HuH-7 (cell line): ENCODE results near the gene CELF5.
"Not testable (repeated sequence)": the region's sequence is repeated elsewhere in the genome, so short reads cannot be mapped to it uniquely, and the experiment has no call there.

ENCODE experiments used
- DNase-seq: peaks from one replicate; pipeline ENCODE4 v3.0.0; 2011; ENCODE audit warnings: low spot score

CELF5 gene

GRCh38 chr19:3292958-3293529 is 68.6 kb downstream of the CELF5 start:
- DNase-seq: no peak

DNA sequence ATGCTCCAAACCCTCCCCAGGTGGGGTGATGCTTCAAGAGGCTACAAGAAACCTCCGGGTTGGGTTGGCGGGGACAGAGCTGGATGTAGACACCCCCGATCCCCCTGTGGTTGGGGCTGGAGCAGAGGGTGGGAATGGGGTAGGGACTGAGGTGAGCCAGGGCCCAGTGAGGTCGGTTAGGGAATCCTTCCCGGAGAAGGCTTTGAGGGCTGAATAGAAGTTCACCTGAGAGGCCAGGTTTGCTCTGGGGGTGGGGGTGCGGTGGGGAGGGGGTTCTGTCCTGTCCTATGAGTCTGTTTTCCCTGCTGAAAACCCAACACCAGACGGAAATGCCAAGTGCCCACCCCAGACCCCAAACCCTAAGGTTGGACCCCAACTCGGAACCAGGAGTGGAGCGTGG is 69.1 kb downstream of the CELF5 start:
- DNase-seq: no peak

DNA sequence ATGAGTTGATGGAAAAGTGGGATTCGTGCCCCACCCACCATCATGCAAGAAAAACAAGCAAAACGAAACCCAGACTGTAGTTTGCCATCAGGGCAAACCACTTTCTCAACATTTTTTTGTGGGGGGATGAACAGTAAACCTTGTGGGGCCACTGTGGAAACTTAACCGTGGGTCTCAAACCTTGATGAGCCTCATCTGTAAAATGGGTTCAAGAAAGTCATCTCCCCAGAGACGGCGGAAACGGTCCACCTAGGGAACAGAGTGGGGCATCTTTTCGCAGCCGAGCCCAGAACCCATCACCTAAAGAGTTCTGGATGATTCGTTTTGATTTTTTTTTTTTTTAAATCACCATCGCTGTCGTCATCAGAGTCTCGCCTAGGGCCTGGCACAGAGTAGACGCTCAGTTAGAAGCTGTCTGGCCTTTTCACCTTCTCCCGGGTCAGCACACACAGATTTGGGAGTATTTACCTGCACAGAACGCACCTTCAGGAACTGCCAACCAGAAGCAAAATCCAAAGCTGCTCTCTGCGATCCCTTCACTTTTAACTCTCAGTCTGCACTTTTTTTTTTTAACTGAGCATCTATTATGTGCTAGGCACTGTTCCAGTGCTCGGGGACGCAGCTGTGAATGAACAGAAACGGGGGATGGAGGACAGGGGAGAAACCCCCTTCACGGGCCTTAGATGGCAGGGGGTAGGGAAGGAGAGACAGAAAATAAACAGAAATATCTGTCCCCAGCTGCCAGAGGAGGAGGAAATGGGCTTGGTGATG is 69.8 kb downstream of the CELF5 start:
- no peak for DNase-seq

DNA sequence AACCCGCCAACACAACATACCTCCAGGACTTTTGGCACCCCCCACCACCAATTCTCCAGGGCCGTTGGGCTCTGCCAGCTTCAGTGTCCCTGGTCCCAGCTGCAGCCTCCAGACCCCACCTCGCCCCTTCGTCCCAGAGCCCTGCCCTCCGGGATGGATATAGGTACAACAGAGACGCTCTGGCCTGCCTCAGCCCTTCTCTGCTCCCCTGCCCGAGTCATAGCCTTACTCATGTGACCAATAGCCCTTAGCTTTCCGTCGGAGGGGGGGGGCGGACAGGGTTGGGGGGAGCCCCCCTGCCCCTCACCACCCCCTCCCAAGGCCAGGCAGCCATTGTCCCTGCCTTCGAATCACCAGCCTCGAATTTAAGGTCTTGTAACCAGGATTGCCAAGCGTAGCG is 71.1 kb downstream of the CELF5 start:
- no peak for DNase-seq

DNA sequence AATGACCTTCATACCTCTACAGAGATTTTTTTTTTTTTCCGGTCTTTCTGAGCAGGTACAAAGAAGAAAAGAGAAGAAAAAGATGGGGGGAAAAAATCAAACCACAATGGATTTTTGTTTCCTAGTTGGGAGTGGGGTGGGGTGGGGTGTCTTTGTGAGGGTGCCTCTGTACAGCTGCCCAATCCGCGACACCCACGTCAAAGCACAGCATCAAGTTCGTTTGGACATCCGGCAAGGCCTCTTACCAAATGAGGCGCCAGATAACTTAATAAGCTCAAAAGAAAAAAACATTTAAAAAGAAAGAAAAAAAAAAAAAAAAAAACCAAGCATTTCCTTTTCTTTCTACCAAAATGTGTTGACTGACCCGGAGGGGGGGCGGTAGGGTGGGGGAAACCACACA is 71.6 kb downstream of the CELF5 start:
- no peak for DNase-seq

DNA sequence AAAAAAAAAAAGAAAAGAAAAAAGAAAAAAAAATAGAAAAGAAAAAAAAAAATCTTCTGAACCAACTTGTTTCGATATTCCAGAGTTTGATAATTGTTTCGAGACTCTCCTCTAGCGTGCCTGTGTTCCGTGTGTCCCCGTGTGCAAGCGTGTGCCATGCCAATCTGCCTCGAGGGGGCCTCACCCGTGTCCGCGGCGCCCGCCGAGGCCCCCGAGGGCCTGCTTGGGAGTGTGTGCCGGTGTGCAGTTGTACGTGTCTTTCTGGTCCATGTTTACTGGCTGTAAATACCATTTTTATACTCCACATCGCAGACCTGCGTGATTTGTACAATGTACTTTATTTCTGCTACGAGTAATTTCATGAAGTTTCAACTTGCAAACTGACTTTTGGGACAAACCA is 72.0 kb downstream of the CELF5 start:
- no peak for DNase-seq

DNA sequence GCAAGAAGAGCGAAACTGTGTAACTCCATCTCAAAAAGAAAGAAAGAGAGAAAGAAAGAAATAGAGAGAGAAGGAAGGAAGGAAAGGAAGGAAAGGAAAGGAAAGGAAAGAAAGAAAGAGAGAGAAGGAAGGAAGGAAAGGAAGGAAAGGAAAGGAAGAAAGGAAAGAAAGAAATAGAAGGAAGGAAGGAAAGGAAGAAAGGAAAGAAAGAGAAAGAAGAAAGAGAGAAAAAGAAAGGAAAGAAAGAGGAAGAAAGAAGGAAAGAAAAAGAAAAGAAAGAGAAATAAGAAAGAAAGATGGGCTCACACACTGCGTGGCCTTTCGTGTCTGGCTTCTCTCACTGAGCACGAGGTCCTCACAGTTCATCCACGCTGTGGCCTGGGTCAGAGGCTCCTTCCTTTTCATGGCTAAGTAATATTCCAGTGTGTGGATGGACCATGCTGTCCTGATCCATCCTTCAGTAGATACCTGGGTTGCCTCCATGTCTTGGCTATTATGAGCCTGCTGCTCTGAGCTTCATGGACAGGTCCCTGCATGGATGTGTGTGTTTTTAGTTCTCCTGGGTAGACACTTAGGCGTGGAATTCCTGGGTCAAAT is 74.5 kb downstream of the CELF5 start:
- DNase-seq: no peak

GRCh38 chr19:3300566-3300965 is 76.1 kb downstream of the CELF5 start:
- DNase-seq: not testable (repeated sequence)

- no peak for DNase-seq
Measured at GRCh38 chr19:3302755-3303154, 78.3 kb downstream of the CELF5 start.

DNA sequence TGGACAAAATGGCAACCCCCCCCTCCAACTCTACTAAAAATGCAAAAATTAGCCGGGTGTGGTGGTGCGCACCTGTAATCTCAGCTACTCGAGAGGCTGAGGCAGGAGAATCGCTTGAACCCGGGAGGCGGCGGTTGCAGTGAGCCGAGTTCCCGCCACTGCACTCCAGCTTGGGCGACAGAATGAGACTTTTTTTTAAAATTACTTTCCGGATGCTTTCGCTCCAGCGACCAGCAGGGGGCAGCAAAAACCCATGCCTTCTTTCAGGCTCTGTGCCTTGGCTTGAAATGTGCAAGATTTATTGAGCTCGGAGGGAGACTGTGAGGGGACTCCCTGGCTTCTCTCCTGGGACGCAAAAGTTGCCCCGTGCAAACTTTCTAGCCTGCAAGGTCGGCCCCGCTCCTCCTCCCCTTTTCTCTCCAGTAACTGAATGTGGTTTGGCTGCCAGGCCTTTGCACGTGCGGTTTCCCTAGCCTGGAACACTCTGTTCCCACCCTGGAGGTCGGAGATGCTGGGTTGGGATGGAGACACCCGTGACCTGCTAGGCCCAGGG is 80.5 kb downstream of the CELF5 start:
- DNase-seq: peak; percentile 61

GRCh38 chr19:3309724-3310123 is 85.3 kb downstream of the CELF5 start:
- no peak for DNase-seq

GRCh38 chr19:3310280-3310679 is 85.8 kb downstream of the CELF5 start:
- DNase-seq: no peak

GRCh38 chr19:3310711-3311110 is 86.2 kb downstream of the CELF5 start:
- DNase-seq: no peak

GRCh38 chr19:3313199-3313575 is 88.7 kb downstream of the CELF5 start:
- no peak for DNase-seq

- no peak for DNase-seq
Measured at GRCh38 chr19:3314962-3315675, 90.7 kb downstream of the CELF5 start.

- no peak for DNase-seq
Measured at GRCh38 chr19:3315676-3315973, 91.2 kb downstream of the CELF5 start.

DNA sequence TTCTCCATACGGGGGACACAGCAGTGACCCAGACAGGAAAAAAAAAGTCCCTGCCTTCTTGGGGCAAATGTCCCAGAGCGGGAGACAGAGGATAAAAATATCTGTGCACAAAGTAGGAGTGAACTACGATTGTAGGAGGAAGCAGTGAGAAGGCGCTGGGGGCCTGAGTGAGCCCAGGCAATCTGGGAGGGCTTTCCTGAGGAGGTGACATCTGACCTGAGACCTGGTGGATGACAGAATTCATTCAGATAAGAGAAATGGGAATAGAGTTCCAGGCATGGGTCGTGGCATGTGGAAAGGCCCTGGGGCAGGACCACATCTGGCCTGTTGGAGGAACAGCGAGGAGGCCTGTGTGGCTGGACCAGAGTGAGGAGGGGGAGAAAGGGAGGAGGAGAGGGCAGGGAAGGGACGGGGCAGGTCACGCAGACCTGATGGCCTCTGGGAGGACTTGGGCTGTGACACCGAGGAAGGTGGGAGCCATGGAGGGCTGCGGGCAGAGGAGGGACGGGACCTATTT is 91.7 kb downstream of the CELF5 start:
- DNase-seq: no peak

DNA sequence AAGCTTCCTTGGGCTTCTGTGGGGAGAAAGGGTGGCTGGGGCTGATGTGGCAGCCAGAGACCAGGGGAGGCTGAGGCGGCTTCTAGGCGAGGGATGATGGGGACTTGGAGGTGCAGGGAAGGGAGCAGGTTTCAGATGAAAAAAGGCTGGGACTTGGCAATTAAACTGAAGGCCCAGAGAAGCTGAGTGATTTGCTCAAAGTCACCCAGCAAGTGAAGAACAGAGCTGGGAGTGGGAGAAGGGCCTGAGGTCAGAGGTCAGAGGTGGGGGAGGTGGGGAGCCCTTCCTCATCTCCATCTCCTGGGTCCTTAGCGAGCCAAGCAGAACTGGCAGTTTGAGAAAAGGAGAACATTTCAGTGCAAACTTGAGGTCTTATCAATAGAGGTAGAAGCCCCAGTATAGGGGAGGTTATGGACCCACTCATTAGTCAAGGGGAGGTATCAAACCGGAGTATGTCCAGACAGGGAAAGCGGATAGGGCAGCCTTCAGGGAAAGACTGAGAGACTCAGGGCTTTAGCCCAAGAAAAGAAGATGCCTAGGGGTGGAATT is 92.3 kb downstream of the CELF5 start:
- no peak for DNase-seq

GRCh38 chr19:3319643-3320353 is 95.3 kb downstream of the CELF5 start:
- no peak for DNase-seq

DNA sequence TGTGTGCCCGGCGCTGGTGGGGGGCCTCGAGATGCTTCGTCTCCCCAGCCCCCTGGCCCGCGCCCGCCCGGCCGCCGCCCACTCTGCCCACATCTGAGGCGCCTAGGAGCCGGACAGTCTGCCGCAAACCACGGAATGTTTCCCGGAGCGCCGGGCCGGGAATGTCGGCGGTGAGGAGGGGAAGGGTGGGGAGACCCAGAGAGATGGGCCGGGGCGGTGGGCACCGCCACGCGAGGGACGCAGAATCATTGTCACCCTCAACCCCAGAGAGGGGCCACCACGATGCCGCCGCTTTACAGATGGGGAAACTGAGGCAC is 95.9 kb downstream of the CELF5 start:
- DNase-seq: no peak

DNA sequence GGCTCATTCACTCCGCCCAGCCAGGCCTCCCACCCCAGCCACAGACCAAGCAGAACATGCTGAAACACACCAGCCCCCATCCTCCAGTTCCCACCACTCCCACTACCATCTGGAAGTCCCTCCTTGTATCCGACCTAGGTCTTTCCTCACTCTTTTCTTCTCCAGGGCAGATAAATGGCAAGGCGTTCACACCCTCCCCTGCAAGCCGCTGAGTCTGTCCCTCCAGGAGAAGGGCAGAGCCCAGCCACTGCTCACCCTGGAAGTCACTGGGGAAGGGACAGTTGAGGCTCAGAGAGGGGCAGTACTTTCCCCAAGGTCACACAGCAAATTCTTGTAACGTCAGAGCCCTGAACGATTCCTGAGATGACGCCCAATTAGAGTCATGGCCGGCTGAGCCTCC is 96.4 kb downstream of the CELF5 start:
- no peak for DNase-seq

- DNase-seq: no peak
Measured at GRCh38 chr19:3321696-3322095, 97.2 kb downstream of the CELF5 start.
